Measurements from ENCODE around the gene CDHR3. TPM values are rescaled to one million over a fixed set of nuclear protein-coding genes. Genes with fewer than 3 reads are reported as not detected.
"Not testable (repeated sequence)": the region's sequence is repeated elsewhere in the genome, so short reads cannot be mapped to it uniquely, and the experiment has no call there.

The CDHR3 gene
- total and polyA plus RNA-seq, 9 donors: 6.4 to 22.5 (median 8.9) TPM

GRCh38 chr7:105935250-105935649 is 27.8 kb upstream of the CDHR3 start:
- H3K27ac ChIP-seq (ENCODE audit: low read length): no peak overlapping the region
- H3K9me3 ChIP-seq (replicated peaks; ENCODE audit: control insufficient read depth, low read depth, low read length): no peaks in the 10 kb centered on the region
- H3K36me3 ChIP-seq (ENCODE audit: control insufficient read depth, insufficient read depth, low read length): no peaks in the 10 kb centered on the region
- no peaks in the 10 kb centered on the region for H3K27me3 ChIP-seq (ENCODE audit: control insufficient read depth, insufficient read depth, low read length)
- no peak overlapping the region for H3K4me3 ChIP-seq (ENCODE audit: low read length)
- peaks cover 10% of the 10 kb centered on the region for H3K4me1 ChIP-seq (ENCODE audit: control insufficient read depth, insufficient read depth, low read length)
- no peak for DNase-seq
- WGBS (ENCODE audit: insufficient coverage): 97% methylated on average over 4 of the region's 5 CpGs

DNA sequence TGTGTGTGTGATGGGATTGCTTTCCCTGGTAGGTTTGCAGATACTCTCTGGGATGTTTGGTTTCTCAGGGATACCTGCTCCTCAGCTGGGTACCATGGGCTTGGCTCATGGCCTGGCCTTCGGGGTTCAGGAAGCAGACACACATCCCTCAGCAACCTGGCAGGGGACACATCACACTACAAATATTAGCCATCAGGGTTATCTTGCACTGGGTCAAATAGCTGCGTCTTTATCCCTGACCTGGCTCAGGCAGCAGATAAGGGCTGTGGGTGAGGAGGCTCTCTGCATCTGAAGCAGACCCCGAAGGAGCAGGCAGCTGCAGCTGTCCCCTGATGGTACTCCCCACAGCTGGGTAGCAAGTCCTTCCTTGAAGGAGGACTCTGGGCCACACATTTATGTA is 25.7 kb upstream of the CDHR3 start:
- no peak overlapping the region for H3K27ac ChIP-seq (ENCODE audit: low read length)
- H3K36me3 ChIP-seq (ENCODE audit: control insufficient read depth, insufficient read depth, low read length): no peaks in the 10 kb centered on the region
- WGBS (ENCODE audit: insufficient coverage): no CpG with 5 or more reads among the region's 3 CpGs

GRCh38 chr7:105940109-105940508 is 23.0 kb upstream of the CDHR3 start:
- Histone ChIP-seq H3K9me3 (replicated peaks; ENCODE audit: control insufficient read depth, low read depth, low read length) (no peaks in the 10 kb centered on the region), H3K4me3 (ENCODE audit: low read length) (no peak overlapping the region), H3K4me1 (ENCODE audit: control insufficient read depth, insufficient read depth, low read length) (peaks cover 2% of the 10 kb centered on the region), H3K36me3 (ENCODE audit: control insufficient read depth, insufficient read depth, low read length) (no peaks in the 10 kb centered on the region), H3K27ac (ENCODE audit: low read length) (no peak overlapping the region), H3K27me3 (ENCODE audit: control insufficient read depth, insufficient read depth, low read length) (no peaks in the 10 kb centered on the region)
- DNase-seq: no peak
- 73% methylated on average over 4 of the region's 4 CpGs for WGBS (ENCODE audit: insufficient coverage)

More for the DNA sequence above, 25.7 kb upstream of the CDHR3 start:
- Histone ChIP-seq H3K9me3 (replicated peaks; ENCODE audit: control insufficient read depth, low read depth, low read length) (no peaks in the 10 kb centered on the region), H3K4me3 (ENCODE audit: low read length) (no peak overlapping the region), H3K4me1 (ENCODE audit: control insufficient read depth, insufficient read depth, low read length) (peaks cover 10% of the 10 kb centered on the region), H3K27me3 (ENCODE audit: control insufficient read depth, insufficient read depth, low read length) (no peaks in the 10 kb centered on the region)
- DNase-seq: no peak

GRCh38 chr7:105941596-105941995 is 21.5 kb upstream of the CDHR3 start:
- peaks cover 2% of the 10 kb centered on the region for H3K4me1 ChIP-seq (ENCODE audit: control insufficient read depth, insufficient read depth, low read length)

GRCh38 chr7:105943486-105943885 is 19.6 kb upstream of the CDHR3 start:
- Histone ChIP-seq H3K27ac (ENCODE audit: low read length) (no peak overlapping the region), H3K36me3 (ENCODE audit: control insufficient read depth, insufficient read depth, low read length) (no peaks in the 10 kb centered on the region), H3K27me3 (ENCODE audit: control insufficient read depth, insufficient read depth, low read length) (no peaks in the 10 kb centered on the region), H3K4me1 (ENCODE audit: control insufficient read depth, insufficient read depth, low read length) (peaks cover 2% of the 10 kb centered on the region), H3K9me3 (replicated peaks; ENCODE audit: control insufficient read depth, low read depth, low read length) (no peaks in the 10 kb centered on the region), H3K4me3 (ENCODE audit: low read length) (no peak overlapping the region)
- DNase-seq: no peak
- no CpG with 5 or more reads among the region's 2 CpGs for WGBS (ENCODE audit: insufficient coverage)

More at GRCh38 chr7:105941596-105941995, 21.5 kb upstream of the CDHR3 start:
- DNase-seq: no peak
- Histone ChIP-seq H3K27me3 (ENCODE audit: control insufficient read depth, insufficient read depth, low read length) (no peaks in the 10 kb centered on the region), H3K9me3 (replicated peaks; ENCODE audit: control insufficient read depth, low read depth, low read length) (no peaks in the 10 kb centered on the region), H3K27ac (ENCODE audit: low read length) (no peak overlapping the region), H3K4me3 (ENCODE audit: low read length) (no peak overlapping the region), H3K36me3 (ENCODE audit: control insufficient read depth, insufficient read depth, low read length) (no peaks in the 10 kb centered on the region)

DNA sequence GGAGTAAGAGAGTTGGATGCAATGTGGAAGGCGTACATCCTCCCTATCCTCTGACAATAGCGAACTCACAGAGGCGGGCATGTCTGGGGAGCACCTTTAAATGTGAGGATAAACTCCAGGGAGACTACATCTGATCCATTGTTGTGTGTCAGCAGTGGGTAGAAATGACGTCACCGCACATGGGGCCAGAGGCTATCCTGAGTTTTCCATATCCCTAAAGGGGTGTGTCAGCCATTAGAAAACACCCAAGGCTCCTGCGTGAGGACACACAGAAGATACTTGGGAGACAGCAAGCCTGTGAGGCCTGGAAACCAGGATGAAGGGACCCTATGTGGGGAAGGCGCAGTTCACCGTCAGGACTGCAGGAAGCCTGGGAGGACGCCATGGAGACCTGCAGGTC is 17.2 kb upstream of the CDHR3 start:
- H3K4me3 ChIP-seq (ENCODE audit: low read length): no peak overlapping the region
- H3K4me1 ChIP-seq (ENCODE audit: control insufficient read depth, insufficient read depth, low read length): peaks cover 2% of the 10 kb centered on the region
- no peaks in the 10 kb centered on the region for H3K27me3 ChIP-seq (ENCODE audit: control insufficient read depth, insufficient read depth, low read length)
- no peak overlapping the region for H3K27ac ChIP-seq (ENCODE audit: low read length)
- H3K9me3 ChIP-seq (replicated peaks; ENCODE audit: control insufficient read depth, low read depth, low read length): no peaks in the 10 kb centered on the region
- 92% methylated on average over 4 of the region's 9 CpGs for WGBS (ENCODE audit: insufficient coverage)
- DNase-seq: no peak
- H3K36me3 ChIP-seq (ENCODE audit: control insufficient read depth, insufficient read depth, low read length): no peaks in the 10 kb centered on the region

- Histone ChIP-seq H3K27ac (ENCODE audit: low read length) (no peak overlapping the region), H3K9me3 (replicated peaks; ENCODE audit: control insufficient read depth, low read depth, low read length) (peaks cover 4% of the 10 kb centered on the region), H3K36me3 (ENCODE audit: control insufficient read depth, insufficient read depth, low read length) (no peaks in the 10 kb centered on the region), H3K4me1 (ENCODE audit: control insufficient read depth, insufficient read depth, low read length) (no peaks in the 10 kb centered on the region), H3K4me3 (ENCODE audit: low read length) (no peak overlapping the region), H3K27me3 (ENCODE audit: control insufficient read depth, insufficient read depth, low read length) (no peaks in the 10 kb centered on the region)
- WGBS (ENCODE audit: insufficient coverage): no CpG with 5 or more reads among the region's 2 CpGs
- DNase-seq: no peak
Observed at GRCh38 chr7:105951597-105951996, 11.5 kb upstream of the CDHR3 start.

- Histone ChIP-seq H3K4me1 (ENCODE audit: control insufficient read depth, insufficient read depth, low read length) (no peaks in the 10 kb centered on the region), H3K9me3 (replicated peaks; ENCODE audit: control insufficient read depth, low read depth, low read length) (peaks cover 4% of the 10 kb centered on the region), H3K27ac (ENCODE audit: low read length) (no peak overlapping the region), H3K36me3 (ENCODE audit: control insufficient read depth, insufficient read depth, low read length) (no peaks in the 10 kb centered on the region), H3K27me3 (ENCODE audit: control insufficient read depth, insufficient read depth, low read length) (no peaks in the 10 kb centered on the region), H3K4me3 (ENCODE audit: low read length) (no peak overlapping the region)
- DNase-seq: no peak
- 65% methylated on average over 9 of the region's 15 CpGs for WGBS (ENCODE audit: insufficient coverage)
Observed at GRCh38 chr7:105952917-105953595, 10.0 kb upstream of the CDHR3 start.

- Histone ChIP-seq H3K36me3 (ENCODE audit: control insufficient read depth, insufficient read depth, low read length) (no peaks in the 10 kb centered on the region), H3K9me3 (replicated peaks; ENCODE audit: control insufficient read depth, low read depth, low read length) (peaks cover 4% of the 10 kb centered on the region), H3K4me1 (ENCODE audit: control insufficient read depth, insufficient read depth, low read length) (no peaks in the 10 kb centered on the region), H3K27ac (ENCODE audit: low read length) (no peak overlapping the region), H3K4me3 (ENCODE audit: low read length) (no peak overlapping the region), H3K27me3 (ENCODE audit: control insufficient read depth, insufficient read depth, low read length) (no peaks in the 10 kb centered on the region)
- WGBS (ENCODE audit: insufficient coverage): 100% methylated on average over 2 of the region's 3 CpGs
- DNase-seq: no peak
Observed at GRCh38 chr7:105954711-105955110, 8.4 kb upstream of the CDHR3 start.

DNA sequence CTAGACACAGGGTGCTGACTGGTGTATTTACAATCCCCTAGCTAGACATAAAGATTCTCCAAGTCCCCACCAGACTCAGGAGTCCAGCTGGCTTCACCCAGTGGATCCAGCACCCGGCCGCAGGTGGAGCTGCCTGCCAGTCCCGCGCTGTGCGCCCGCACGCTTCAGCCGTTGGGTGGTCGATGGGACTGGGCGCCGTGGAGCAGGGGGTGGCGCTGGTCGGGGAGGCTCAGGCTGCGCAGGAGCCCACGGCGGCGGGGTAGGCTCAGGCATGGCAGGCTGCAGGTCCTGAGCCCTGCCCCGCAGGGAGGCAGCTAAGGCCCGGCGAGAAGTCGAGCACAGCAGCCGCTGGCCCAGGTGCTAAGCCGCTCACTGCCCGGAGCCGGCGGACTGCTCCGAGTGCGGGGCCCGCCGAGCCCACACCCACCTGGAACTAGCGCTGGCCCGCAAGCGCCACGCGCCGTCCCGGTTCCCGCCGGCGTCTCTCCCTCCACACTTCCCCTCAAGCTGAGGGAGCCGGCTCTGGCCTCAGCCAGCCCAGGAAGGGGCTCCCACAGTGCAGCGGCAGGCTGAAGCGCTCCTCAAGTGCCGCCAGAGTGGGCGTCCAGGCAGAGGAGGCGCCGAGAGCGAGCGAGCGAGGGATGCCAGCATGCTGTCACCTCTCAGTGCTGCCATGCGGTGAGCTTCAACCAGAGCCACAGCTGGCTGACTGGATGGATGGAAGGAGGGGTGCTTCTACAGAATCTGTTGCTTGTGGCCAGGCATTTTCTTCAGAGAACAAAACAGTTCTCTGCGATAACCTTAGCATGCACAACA is 7.2 kb upstream of the CDHR3 start:
- not testable (repeated sequence) for H3K4me3 ChIP-seq (ENCODE audit: low read length); H3K27ac ChIP-seq (ENCODE audit: low read length); DNase-seq; H3K9me3 ChIP-seq (replicated peaks; ENCODE audit: control insufficient read depth, low read depth, low read length); H3K27me3 ChIP-seq (ENCODE audit: control insufficient read depth, insufficient read depth, low read length); H3K36me3 ChIP-seq (ENCODE audit: control insufficient read depth, insufficient read depth, low read length); H3K4me1 ChIP-seq (ENCODE audit: control insufficient read depth, insufficient read depth, low read length)
- 87% methylated on average over 50 of the region's 52 CpGs for WGBS (ENCODE audit: insufficient coverage)

Data from muscle of leg (tissue), 11 donors.